HG02571 (cell line): ENCODE results near the gene GNPTG.

Experiments used
- ATAC-seq: cut with Tn5 transposase; IDR thresholded peaks from one replicate; pipeline ENCODE4 v1.9.1; 2021; ENCODE audit warnings: mild to moderate bottlenecking, moderate library complexity; ENCODE audit not compliant: unreplicated experiment

Gene GNPTG

DNA sequence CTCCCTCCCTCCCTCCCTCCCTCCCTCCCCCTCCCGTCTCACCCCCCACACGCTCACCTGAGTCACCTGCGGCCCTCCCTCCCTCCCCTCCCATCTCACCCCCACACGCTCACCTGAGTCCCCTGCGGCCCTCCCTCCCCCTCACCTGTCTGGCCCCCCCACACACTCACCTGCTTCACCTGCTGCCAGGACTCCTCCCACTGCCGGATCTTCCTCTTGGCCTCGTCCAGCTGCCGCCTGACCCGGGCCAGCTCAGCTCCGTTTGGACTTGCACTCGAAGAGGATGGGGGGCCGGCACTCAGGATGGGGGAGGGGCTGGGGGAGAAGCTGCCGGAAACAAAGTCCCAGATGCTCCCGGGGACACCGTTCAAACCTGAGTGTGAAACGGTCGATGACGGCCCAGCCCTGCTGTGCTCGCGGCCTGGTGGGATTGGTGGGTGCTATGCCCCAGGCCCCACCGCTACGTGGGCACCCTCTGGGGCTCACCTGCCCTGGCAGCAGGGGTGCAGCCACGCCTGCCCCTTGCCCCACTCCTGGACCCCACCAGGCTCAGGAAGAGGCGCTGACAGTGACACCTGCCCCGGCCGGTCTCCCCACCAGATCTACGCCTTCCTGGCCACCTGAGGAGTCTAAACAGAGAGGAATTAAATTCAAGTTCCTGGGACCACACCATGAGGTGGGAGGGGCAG lies 15.9 kb downstream of the GNPTG start:
- no peak for ATAC-seq

DNA sequence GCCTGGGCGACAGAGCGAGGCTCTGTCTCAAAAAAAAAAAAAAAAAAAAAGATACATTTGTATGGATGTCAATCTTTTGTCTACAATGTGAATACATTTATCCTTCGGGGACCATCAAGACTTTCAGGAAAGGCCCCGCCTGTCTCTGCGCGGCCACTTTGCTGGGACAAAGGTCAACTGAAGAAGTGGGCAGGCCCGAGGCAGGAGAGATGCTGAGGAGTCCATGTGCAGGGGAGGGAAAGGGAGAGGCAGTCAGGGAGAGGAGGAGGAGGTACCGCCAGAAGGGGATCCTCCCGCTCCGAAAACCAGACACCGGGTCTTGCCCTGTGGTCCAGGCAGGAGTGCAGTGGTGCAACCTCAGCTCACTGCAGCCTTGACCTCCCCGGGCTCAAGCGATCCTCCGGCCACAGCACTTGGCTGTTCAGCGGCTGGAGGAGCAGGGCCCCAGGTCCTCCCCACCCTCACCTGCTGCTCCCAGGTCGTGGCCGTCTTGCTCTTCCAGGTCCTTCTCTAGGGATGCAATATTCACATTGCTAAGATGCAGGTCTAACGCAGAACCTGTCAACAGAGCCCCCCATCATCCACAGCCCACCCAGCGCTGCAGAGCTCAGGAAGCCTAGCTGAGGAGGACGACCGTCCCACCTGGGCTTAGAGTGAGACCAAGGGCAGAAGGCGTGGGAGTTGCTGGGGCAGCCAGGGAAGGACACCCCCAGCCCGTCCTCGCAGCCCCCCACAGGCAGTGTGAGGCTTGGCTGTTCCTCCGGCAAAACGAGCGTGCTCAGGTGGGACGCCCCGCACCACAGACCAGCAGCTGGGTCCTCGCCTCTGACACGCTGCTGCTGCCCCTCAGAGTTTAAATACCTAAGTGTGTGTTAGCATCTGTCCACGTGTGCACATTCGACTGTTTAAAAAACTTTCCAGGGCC lies 19.6 kb downstream of the GNPTG start:
- no peak for ATAC-seq

DNA sequence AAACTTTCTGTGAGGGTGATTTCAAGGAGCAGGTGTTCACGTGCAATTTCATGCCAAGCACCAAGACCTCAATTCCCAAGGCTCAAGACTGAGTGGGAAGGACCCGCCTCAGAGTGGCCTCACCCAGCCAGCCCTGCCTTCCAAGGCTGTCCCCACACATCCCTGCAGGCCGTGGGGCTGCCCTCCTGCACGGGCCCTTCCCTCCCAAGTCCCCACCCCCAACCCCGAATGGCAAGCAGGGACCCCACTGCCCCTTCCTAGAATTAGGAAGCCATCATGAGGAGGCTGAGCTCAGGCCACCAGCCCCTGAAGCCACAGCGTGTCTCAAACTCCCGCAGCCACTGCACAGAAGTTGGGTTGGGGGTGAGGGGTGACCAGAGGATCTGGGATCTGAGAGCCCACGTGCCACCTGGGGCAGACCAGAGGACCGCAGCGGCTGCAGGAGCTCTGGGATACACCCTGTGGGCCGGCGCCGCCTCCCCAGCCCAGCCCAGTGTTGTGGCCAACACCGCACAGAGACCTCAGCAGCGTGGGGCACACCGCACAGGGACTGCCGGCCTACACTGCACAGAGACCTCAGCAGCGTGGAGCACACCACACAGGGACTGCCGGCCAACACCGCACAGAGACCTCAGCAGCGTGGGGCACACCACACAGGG lies 20.7 kb downstream of the GNPTG start:
- ATAC-seq: no peak

DNA sequence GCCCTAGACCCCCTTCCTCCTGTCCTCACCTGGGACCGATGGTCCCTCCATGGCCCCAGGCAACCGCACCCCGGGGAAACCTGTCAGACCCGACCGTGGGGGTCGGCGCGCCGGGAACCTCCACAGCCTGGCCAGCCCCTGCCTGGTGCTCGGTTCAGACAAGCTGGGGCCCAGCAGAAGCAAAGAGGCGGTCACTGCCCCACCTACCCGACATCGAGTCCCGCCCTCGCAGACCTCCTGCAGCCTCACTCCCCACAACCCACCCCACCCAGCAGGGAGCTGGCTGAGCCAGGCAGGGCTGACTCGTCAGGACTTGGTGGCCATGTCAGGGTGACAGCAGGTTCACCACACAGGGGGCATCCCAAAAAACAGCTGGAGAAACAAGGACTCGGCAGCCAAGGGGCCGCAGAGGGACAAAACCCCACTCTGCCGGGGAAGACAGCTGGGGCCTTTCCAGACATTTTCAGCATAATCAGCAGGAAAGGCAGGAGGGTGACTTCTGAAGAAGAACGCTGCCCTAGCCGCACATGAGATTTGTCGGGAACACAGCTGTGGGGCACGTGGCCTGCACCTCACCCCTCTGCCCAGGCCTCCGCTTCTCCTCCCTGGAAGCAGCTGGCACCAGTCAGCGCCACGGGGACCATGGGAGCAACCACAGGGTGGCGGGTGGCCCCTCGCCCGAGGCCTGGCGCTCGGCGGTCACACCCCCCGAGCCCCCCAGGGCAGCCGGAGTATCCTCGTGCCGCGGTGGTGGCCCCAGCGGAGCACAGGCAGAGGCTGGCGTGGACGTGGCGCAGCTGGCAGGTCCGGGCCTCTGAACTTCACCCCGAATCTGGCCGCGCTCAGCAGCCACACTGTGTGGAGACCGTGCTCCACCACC lies 22.9 kb downstream of the GNPTG start:
- ATAC-seq: no peak

DNA sequence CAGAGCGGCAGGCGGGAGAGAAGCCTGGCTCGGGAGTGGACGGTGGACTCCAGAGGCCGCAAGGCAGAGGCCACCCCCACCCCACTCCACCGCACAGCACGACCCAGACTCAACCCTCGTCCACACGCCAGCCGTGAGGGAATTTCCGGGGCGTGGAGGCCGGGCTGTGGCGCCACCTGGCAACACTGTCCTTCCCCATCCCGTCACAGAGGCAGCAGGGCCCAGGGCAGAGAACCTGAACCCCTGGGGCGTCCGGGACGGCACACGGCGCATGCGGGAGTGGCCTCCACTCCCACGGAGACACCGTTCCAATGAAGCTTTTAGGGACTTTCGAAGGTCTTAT lies 23.5 kb downstream of the GNPTG start:
- ATAC-seq: no peak

DNA sequence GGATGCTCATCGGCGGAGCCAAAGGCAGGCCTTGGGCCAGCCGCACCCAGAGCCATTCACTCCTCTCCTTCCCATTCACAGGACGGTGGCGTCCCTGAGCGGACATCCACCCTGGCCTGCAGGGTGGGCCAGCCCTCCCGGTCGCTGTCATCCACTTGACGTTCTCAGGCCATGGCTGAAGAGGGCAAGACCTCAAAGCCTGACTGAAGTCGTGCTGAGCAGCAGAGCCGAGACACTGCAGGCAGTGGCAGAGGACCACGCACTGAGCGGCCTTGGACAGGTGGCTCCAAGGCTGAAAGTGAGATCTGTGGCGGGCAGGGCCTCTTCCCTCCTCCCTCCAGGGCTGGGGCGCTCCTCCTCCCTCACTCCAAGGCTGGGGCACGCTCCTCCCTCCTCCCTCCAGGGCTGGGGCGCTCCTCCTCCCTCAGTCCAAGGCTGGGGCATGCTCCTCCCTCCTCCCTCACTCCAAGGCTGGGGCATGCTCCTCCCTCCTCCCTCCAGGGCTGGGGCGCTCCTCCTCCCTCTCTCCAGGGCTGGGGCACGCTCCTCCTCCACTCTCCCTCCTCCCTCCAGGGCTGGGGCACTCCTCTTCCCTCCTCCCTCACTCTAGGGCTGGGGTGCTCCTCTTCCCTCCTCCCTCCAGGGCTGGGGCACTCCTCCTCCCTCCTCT lies 24.1 kb downstream of the GNPTG start:
- no peak for ATAC-seq

DNA sequence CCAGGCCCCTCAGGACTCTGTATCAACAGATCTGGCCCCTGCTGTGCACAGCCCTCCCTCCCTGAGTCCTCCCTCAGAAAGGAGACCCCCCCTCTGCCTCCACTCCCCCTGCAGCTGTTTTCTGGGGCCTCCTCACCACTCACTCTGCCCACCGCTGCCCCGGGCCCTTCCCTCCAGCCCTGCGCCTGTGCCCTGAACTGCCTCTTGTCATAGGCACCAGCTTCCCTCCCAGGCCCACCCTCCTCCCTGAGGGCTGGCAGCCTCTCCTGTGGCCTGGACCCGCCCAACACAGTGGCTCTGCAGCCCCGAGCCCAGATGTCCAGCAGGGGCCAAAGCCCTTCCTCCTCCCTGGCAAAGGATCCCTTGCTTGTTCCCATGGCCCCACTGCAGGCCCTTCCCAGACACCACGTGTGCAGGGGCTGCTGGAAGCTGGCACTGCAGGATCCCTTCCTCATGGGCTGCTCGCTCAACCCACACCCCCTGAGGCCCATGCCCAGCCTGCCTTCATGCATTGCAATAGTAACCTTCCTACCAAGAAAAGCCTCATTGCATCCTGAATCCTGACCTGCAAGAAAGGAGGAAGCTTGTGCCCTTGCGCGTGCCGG lies 25.8 kb downstream of the GNPTG start:
- no peak for ATAC-seq

DNA sequence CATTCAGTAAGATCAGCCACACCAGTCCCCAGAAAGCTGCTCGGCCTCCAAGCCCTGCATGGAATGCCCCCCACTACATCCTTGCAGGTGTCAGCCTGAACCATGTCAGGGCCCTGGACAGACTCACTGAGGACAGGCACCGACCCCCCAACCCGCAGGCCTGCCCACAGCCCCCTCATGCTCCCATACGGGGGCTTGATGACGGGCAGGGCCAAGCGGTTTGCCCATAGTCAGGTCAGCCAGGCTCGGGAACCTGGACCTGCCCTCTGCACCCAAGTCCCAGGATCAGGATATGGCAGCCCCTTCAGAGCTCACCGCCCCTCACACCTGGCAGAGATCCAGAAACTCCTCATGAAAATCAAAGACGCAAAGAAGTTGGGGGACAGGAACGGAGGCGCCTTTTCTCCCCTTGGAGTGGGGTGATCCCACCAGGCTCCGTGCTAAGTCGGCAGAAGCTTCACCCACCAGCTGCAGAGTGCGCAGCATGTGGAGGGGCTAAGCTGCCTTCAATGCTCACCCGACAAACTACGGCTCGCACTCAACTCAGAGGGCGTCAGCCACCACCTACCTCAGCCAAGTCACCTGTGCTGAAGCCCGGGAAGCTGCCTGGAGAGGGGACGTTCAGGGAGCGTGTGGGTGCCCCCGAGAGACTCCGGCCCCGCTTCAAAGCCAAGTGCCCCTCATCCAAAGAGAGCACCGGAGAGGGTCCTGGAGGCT lies 26.5 kb downstream of the GNPTG start:
- no peak for ATAC-seq

DNA sequence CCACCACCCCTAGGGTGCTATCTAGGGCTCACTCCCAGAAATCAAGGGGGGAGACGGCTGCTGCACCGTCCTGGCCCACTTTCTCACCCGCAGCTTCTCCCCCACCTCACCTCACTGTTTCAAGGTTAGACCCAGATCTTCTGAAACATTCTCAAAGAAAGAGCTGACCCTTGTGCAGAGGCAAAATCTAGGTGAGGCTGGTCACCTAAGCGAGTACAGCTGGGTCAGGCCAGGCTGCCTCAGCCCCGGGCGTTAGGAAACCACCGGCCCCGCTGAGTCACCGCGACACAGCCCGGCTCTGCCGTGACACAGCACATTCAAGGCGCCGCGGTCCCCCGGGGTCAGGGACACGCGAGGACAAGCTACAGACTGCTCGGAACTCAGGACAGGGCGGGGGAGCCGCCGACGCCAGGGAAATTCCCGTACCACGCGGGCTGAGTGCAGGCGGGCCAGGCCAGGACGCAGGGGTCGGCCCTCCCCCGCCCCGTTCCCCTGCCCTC lies 27.1 kb downstream of the GNPTG start:
- ATAC-seq: no peak

DNA sequence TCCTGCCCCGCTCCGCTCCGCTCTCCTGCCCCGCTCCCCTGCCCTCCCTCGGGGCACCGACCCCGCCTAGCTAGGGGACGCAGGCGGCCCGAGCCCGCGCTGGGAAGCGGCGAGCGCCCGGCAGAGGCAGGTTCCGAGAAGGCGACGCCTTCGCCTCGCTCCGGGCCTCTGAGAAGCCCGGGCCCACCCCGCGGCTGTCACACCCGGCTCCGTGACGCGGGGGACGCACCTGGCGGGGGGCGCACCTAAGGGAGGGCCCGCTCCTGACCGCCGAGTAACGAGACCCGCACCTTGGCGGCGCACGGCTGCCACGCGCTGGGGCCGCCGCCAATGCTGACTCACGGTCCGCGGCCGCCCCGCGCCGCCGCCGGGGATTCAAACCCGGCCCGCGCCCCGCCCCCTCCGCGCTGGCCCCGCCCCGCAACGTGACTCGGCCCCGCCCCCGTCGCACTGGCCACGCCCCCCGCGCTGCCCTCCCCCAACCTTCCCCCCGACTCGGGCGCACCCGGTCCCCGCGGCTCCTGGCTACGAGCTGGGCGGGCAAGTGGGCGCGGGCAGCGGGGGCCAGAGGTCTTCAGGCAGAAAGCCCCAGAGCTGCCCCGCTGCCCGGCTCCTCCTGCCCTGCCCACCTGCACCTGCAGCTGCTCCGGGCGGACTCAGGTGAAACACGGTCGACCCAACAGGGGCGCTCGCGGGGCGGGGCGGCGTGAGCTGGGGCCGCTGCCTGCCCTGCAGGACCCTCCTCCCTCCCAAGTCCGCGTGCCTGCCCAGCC lies 27.8 kb downstream of the GNPTG start:
- ATAC-seq: no peak

DNA sequence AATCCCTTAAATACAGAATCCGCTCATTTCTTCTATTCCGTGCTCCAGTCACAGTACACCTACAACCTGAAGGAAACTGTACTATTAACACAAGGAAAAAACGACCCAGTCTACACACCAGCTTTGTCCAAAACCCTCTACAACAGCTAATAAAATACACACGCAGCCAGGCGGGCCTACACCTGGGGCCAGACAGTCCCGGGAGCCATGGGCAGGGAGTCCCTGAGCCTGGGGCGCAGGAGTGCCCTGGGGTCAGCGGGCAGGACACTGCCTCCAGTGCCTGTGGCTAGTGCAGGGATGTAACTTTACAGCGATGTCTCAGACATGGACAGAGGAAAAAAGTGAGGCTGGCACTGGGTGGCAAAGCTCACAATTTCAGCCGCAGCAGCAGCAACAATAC lies 28.5 kb downstream of the GNPTG start:
- ATAC-seq: no peak

DNA sequence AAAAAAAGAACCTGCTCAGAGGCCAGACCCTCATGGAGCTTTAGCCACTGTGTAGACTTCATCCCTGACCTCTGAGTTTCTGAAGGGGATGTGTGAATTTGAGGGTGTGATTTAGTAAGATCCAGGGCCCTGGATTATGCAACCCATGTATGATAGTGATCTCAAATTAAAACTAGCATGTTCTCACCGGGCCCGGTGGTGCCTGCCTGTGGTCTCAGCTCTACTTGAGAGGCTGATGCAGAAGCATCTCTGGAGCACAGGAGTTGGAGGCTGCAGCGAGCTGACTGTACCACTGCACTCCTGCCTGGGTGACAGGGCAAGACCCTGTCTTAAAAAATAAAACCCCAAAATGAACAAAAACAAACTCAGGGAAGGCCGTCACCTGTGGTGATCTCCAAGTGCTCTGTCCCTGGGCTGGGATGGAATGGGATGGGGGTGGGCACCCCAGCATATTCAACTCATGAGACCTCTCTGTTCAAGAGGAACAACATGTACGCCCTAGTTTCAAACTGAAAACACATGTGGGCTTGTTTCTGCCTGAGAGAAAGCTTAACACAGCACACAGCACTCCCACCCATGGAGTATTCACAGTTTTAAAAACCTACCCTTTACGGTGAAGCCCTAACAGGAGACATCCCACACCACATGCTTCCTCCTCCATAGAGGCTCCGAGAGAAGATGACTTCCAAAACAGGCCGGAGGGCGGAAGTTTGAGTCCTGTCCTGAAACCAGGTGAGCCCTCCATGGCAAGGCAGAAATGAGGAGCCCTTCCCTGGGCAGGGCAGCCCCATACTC lies 30.1 kb downstream of the GNPTG start:
- ATAC-seq: no peak

DNA sequence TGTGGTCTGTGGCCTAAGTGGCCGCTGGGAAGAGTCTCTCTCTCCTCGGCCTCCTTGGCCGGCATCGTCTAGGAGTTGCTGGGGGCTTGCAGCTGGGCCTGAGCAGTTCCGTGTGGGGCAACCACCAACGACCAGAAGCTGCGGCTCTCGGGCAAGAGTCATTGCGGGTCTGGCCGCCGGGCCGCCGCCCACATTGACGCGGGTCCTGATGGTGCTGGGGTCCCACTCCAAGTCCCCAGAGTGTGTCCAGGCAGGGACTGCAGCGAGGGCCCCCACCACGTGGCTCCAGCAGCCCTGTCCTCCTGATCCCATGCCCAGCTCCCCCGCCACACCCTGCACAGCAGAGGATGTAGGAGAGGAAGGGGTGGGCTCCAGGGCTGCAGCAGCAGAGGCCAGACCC lies 31.8 kb downstream of the GNPTG start:
- ATAC-seq: no peak

DNA sequence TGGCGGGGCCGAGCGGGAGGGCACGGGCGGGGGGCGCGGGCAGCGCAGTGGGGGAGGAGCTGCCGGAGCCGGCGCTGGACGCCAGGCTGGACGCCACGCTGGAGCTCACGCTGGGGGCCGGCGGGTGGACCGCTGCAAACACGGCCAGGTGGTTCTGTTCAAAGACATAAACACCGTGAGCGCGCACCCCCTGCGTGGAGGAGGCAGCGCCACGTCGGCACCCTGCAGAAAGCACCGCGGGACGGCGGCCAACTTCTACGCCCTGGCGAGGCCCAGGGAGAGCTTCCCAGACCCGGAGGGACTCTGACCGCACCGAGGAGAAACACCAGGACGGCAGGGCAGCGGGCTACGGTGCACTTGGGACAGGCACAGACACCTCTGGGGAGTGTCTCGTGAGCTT lies 33.5 kb downstream of the GNPTG start:
- no peak for ATAC-seq

DNA sequence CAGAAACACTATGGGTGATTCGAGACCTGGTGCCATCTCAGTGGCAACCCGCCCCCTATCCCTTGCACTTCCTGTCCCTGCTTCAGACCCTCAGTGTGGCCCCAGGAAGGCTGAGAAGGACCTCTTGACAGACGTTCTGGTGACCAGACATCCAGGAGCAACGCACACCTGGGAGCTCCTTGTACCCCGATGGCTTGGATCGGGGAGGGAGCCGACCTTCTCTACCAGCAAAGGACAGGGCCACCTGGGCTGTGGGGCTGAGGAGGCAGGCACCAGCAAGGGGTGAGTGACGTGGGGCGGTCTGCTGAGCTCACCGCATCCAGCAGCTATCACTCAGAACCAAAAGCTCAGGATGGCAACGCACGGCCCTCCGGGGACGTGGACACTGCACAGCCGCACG lies 35.6 kb downstream of the GNPTG start:
- ATAC-seq: no peak

DNA sequence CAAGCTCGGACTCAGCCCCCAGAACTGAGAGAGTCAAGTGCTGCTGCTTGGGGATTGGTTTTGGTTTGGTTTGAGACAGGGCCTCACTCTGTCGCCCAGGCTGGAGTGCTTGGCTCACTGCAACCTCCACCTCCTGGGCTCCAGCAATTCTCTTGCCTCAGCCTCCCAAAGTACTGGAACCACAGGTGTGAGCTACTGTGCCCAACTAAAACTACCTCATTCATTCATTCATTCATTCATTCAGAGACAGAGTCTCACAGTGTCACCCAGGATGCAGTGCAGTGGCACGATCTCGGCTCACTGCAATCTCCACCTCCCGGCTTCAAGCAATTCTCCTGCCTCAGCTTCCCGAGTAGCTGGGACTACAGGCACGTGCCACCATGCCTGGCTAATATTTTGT lies 38.0 kb downstream of the GNPTG start:
- no peak for ATAC-seq

DNA sequence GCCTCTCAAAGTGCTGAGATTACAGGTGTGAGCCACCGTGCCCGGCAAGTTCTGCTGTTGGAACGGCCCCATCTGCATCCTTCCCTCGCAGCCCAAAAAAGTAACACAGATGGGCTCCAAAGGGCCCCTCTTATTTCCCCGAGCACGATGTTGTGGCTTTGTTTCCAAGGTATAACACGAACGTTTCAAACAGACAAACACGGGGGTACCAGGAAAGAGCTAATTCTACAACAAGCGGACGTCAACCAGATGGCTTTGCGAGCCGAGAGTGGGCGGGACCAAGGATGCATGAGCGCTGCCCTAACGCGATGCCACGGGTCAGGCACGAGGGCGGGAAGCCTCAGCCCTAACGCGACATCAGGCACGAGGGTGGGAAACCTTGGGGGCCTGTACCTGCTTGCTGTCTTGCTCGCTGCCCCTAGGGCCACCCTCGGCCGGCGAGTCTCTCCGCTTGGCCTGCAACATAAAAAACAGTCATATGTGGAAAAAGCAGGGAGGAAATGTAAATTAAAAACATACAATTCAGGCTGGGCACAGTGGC lies 38.6 kb downstream of the GNPTG start:
- no peak for ATAC-seq
